HepG2 (cell line): ENCODE results near the gene EVA1A. TPM values are rescaled to one million over a fixed set of nuclear protein-coding genes. Genes with fewer than 3 reads are reported as not detected.

ENCODE experiments used
- ATF3 ChIP-seq: sonication (generic); formaldehyde crosslinking; IDR thresholded peaks from 2 replicates; pipeline ENCODE4 v1.4.0; 2020; ENCODE audit warnings: missing genetic modification reagents
- ELF4 ChIP-seq: sonication (generic); formaldehyde crosslinking; IDR thresholded peaks from 2 replicates; pipeline ENCODE4 v1.5.0; 2020; ENCODE audit warnings: missing genetic modification reagents, mild to moderate bottlenecking, moderate library complexity, borderline replicate concordance
- ETV5 ChIP-seq: IDR thresholded peaks from 2 replicates; pipeline ENCODE4 v1.6.1; 2018; ENCODE audit warnings: missing biosample characterization, missing genetic modification reagents, inconsistent platforms, borderline replicate concordance
- FOXM1 ChIP-seq: sonication (generic); formaldehyde crosslinking; IDR thresholded peaks from 2 replicates; pipeline ENCODE4 v1.5.0; 2020; ENCODE audit warnings: missing genetic modification reagents
- ISL2 ChIP-seq: sonication (generic); formaldehyde crosslinking; IDR thresholded peaks from 2 replicates; pipeline ENCODE4 v1.5.0; 2020; ENCODE audit warnings: missing genetic modification reagents
- MAZ ChIP-seq, 2 experiments: sonication (generic) in 1 of 2; formaldehyde crosslinking in 1 of 2; IDR thresholded peaks; 2 replicates each; pipeline versions ENCODE4 v1.5.0 to v1.6.1; 2012 to 2020; ENCODE audit warnings: low read depth in 2 of 2, mild to moderate bottlenecking in 2 of 2, borderline replicate concordance in 1 of 2, improper control_type of control experiment in 1 of 2, low read length in 1 of 2, missing genetic modification reagents in 1 of 2, moderate library complexity in 1 of 2
- MIER2 ChIP-seq: IDR thresholded peaks from 2 replicates; pipeline ENCODE4 v1.6.1; 2016; ENCODE audit warnings: missing biosample characterization, missing genetic modification reagents
- SSRP1 ChIP-seq: IDR thresholded peaks from 2 replicates; pipeline ENCODE4 v1.6.1; 2016; ENCODE audit warnings: control low read depth
- TBP ChIP-seq: sonication (generic); formaldehyde crosslinking; IDR thresholded peaks from 2 replicates; pipeline ENCODE4 v1.5.0; 2020; ENCODE audit warnings: missing genetic modification reagents
- ZBTB3 ChIP-seq: sonication (generic); formaldehyde crosslinking; IDR thresholded peaks from 2 replicates; pipeline ENCODE4 v1.4.0; 2020; ENCODE audit warnings: low read depth, mild to moderate bottlenecking, moderate library complexity, missing genetic modification reagents, borderline replicate concordance
- ZC3H13 ChIP-seq: sonication (generic); formaldehyde crosslinking; IDR thresholded peaks from 2 replicates; pipeline ENCODE4 v1.8.1; 2023; ENCODE audit warnings: mild to moderate bottlenecking, missing genetic modification reagents, moderate library complexity
- ZKSCAN5 ChIP-seq: sonication (generic); formaldehyde crosslinking; IDR thresholded peaks from 2 replicates; pipeline ENCODE4 v1.5.1; 2020; ENCODE audit warnings: mild to moderate bottlenecking, missing genetic modification reagents
- ZNF160 ChIP-seq: sonication (generic); formaldehyde crosslinking; IDR thresholded peaks from 2 replicates; pipeline ENCODE4 v1.8.0; 2022; ENCODE audit warnings: mild to moderate bottlenecking, inconsistent platforms, missing genetic modification reagents
- ZNF24 ChIP-seq: fragments of 450-650 bp; IDR thresholded peaks from 2 replicates; pipeline ENCODE4 v1.6.1; 2017; ENCODE audit warnings: antibody characterized with exemption, mild to moderate bottlenecking
- ZSCAN31 ChIP-seq: sonication (generic); formaldehyde crosslinking; IDR thresholded peaks from 2 replicates; pipeline ENCODE4 v1.5.0; 2020; ENCODE audit warnings: low read depth, mild to moderate bottlenecking, missing genetic modification reagents
- polyA plus RNA-seq, 8 experiments: library from polyadenylated mRNA; depleted of rRNA in 3 of 8; stranded (reverse) in 7 of 8; unstranded in 1 of 8; fragments of >200 nt; fragmentation: Illumina TruSeq in 4 of 8; extraction: Trizol in 4 of 8; gene quantifications; 2 replicates each; pipeline versions ENCODE4 v1.2.1 to v1.2.3, GENCODE V29; 2011 to 2016; ENCODE audit warnings: low read depth in 4 of 8, missing spikeins in 1 of 8, mixed read lengths in 1 of 8; ENCODE audit not compliant: insufficient read depth in 1 of 8
- total RNA-seq, 5 experiments: library from RNA; depleted of rRNA; stranded (reverse); fragments of >200 nt; fragmentation: Illumina TruSeq; extraction: Trizol; gene quantifications; 2 replicates each; pipeline ENCODE4 v1.2.3, GENCODE V29; 2016; ENCODE audit warnings: low read depth in 1 of 5
- TF ChIP-seq, protein P1 (sequence below): sonication (generic); formaldehyde crosslinking; conservative IDR thresholded peaks from 2 replicates; pipeline ENCODE4 v1.8.0; 2022; ENCODE audit warnings: mild to moderate bottlenecking, moderate library complexity, missing genetic modification reagents
- TF ChIP-seq, protein P2 (sequence below): sonication (generic); formaldehyde crosslinking; IDR thresholded peaks from 2 replicates; pipeline ENCODE4 v1.4.0; 2020; ENCODE audit warnings: missing genetic modification reagents, borderline replicate concordance
- TF ChIP-seq, protein P3 (sequence below): sonication (generic); formaldehyde crosslinking; IDR thresholded peaks from 2 replicates; pipeline ENCODE4 v1.5.1; 2020; ENCODE audit warnings: mild to moderate bottlenecking, missing genetic modification reagents, borderline replicate concordance

EVA1A gene
- total and polyA plus RNA-seq, 2 of the 13 experiments (the other 11 are each of a cell fraction or from before 2014, with no cell fraction given), result 57.5 to 57.8 TPM

- TF ChIP-seq, protein P1, sequence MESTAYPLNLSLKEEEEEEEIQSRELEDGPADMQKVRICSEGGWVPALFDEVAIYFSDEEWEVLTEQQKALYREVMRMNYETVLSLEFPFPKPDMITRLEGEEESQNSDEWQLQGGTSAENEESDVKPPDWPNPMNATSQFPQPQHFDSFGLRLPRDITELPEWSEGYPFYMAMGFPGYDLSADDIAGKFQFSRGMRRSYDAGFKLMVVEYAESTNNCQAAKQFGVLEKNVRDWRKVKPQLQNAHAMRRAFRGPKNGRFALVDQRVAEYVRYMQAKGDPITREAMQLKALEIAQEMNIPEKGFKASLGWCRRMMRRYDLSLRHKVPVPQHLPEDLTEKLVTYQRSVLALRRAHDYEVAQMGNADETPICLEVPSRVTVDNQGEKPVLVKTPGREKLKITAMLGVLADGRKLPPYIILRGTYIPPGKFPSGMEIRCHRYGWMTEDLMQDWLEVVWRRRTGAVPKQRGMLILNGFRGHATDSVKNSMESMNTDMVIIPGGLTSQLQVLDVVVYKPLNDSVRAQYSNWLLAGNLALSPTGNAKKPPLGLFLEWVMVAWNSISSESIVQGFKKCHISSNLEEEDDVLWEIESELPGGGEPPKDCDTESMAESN, result peak; percentile 55
- peak; percentile 22; the same call in 1 of the 2 replicates for TF ChIP-seq SSRP1 (CRISPR knock-in tag)
- no peak for TF ChIP-seq TBP (CRISPR knock-in tag)
- peak; percentile 82 for TF ChIP-seq ATF3 (CRISPR knock-in tag)
- TF ChIP-seq, protein P2, sequence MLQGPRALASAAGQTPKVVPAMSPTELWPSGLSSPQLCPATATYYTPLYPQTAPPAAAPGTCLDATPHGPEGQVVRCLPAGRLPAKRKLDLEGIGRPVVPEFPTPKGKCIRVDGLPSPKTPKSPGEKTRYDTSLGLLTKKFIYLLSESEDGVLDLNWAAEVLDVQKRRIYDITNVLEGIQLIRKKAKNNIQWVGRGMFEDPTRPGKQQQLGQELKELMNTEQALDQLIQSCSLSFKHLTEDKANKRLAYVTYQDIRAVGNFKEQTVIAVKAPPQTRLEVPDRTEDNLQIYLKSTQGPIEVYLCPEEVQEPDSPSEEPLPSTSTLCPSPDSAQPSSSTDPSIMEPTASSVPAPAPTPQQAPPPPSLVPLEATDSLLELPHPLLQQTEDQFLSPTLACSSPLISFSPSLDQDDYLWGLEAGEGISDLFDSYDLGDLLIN (CRISPR knock-in tag), result peak; percentile 39
- peak; percentile 99 for TF ChIP-seq ISL2 (CRISPR knock-in tag)
- no peak for TF ChIP-seq MAZ (IDR thresholded peaks at IDR 0.05; ENCODE audit: borderline replicate concordance, low read depth, low read length)
- 0 out of 2 replicates have a peak, but pooled peaks have one; percentile 38 for TF ChIP-seq MAZ (CRISPR knock-in tag; IDR thresholded peaks at IDR 0.05; ENCODE audit: low read depth)
- TF ChIP-seq ETV5 (CRISPR knock-in tag), result peak; percentile 99
- TF ChIP-seq ZKSCAN5 (CRISPR knock-in tag), result no peak
- peak; percentile 91 for TF ChIP-seq ZBTB3 (CRISPR knock-in tag)
- TF ChIP-seq MIER2 (CRISPR knock-in tag), result 0 out of 2 replicates have a peak, but pooled peaks have one; percentile 63
- TF ChIP-seq ELF4 (CRISPR knock-in tag), result peak; percentile 83; the same call in 1 of the 2 replicates
- TF ChIP-seq, protein P3, sequence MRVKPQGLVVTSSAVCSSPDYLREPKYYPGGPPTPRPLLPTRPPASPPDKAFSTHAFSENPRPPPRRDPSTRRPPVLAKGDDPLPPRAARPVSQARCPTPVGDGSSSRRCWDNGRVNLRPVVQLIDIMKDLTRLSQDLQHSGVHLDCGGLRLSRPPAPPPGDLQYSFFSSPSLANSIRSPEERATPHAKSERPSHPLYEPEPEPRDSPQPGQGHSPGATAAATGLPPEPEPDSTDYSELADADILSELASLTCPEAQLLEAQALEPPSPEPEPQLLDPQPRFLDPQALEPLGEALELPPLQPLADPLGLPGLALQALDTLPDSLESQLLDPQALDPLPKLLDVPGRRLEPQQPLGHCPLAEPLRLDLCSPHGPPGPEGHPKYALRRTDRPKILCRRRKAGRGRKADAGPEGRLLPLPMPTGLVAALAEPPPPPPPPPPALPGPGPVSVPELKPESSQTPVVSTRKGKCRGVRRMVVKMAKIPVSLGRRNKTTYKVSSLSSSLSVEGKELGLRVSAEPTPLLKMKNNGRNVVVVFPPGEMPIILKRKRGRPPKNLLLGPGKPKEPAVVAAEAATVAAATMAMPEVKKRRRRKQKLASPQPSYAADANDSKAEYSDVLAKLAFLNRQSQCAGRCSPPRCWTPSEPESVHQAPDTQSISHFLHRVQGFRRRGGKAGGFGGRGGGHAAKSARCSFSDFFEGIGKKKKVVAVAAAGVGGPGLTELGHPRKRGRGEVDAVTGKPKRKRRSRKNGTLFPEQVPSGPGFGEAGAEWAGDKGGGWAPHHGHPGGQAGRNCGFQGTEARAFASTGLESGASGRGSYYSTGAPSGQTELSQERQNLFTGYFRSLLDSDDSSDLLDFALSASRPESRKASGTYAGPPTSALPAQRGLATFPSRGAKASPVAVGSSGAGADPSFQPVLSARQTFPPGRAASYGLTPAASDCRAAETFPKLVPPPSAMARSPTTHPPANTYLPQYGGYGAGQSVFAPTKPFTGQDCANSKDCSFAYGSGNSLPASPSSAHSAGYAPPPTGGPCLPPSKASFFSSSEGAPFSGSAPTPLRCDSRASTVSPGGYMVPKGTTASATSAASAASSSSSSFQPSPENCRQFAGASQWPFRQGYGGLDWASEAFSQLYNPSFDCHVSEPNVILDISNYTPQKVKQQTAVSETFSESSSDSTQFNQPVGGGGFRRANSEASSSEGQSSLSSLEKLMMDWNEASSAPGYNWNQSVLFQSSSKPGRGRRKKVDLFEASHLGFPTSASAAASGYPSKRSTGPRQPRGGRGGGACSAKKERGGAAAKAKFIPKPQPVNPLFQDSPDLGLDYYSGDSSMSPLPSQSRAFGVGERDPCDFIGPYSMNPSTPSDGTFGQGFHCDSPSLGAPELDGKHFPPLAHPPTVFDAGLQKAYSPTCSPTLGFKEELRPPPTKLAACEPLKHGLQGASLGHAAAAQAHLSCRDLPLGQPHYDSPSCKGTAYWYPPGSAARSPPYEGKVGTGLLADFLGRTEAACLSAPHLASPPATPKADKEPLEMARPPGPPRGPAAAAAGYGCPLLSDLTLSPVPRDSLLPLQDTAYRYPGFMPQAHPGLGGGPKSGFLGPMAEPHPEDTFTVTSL (CRISPR knock-in tag), result peak; percentile 97
- TF ChIP-seq ZNF24, result no peak; the same call in 1 of the 2 replicates
- peak; percentile 69 for TF ChIP-seq ZSCAN31 (CRISPR knock-in tag)
- TF ChIP-seq FOXM1 (CRISPR knock-in tag), result no peak
- TF ChIP-seq ZNF160 (CRISPR knock-in tag), result no peak
- TF ChIP-seq ZC3H13 (CRISPR knock-in tag), result peak; percentile 14; the same call in 1 of the 2 replicates
Measured at GRCh38 chr2:75522543-75523312, 38.0 kb downstream of the EVA1A start (continued).
